LoVo (cell line): ENCODE results near the gene ANO10.
"Not testable (repeated sequence)": the region's sequence is repeated elsewhere in the genome, so short reads cannot be mapped to it uniquely, and the experiment has no call there.

ENCODE experiments used
- DNase-seq: peaks from one replicate; pipeline ENCODE4 v3.0.0-alpha.2; 2016; ENCODE audit warnings: low spot score

The ANO10 gene, protein sequence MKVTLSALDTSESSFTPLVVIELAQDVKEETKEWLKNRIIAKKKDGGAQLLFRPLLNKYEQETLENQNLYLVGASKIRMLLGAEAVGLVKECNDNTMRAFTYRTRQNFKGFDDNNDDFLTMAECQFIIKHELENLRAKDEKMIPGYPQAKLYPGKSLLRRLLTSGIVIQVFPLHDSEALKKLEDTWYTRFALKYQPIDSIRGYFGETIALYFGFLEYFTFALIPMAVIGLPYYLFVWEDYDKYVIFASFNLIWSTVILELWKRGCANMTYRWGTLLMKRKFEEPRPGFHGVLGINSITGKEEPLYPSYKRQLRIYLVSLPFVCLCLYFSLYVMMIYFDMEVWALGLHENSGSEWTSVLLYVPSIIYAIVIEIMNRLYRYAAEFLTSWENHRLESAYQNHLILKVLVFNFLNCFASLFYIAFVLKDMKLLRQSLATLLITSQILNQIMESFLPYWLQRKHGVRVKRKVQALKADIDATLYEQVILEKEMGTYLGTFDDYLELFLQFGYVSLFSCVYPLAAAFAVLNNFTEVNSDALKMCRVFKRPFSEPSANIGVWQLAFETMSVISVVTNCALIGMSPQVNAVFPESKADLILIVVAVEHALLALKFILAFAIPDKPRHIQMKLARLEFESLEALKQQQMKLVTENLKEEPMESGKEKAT

DNA sequence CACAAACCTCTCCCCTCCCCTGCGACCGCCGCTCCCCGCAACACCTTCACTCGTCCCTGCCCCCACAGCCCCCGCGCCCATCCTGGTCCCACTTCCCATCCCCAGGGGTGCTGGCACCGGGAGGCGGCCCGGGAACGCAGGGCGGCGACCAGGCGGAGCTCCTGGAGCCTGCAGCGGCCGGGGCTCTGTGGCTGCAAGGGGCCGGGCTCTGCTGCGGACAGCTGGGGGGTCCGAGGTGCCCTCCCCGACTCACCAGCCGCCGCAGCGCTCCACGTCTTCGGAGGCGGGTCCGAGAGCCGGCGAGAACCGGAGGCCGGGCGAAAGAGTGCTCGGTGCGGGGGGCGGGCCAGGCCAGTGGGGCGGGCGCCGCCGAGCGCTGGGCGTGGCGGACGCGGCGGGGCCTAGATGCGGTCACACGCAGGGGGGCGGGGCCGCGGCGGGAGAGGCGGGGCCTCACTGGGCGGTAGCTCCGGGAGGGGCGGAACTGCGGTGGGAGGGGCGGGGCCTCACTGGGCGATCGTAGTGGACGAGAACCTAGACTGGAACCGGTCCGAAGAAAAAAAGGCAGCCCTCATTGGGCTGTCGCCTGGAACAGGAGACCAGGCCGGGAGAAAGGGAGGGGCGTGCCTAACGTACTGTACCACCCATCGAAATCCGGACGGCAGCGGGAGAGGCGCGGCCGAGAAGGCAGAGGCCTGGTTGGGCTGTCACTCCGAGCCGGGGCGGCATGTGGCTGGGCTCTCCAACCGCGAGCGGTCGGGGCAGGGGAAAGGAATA, at the start of gene ANO10:
TSS of gene ANO10 (minus strand) at position 356 of the 777 bp plus-strand sequence. CDS start 16,159 bp downstream, outside the sequence.
- DNase-seq = peak; percentile 98

DNA sequence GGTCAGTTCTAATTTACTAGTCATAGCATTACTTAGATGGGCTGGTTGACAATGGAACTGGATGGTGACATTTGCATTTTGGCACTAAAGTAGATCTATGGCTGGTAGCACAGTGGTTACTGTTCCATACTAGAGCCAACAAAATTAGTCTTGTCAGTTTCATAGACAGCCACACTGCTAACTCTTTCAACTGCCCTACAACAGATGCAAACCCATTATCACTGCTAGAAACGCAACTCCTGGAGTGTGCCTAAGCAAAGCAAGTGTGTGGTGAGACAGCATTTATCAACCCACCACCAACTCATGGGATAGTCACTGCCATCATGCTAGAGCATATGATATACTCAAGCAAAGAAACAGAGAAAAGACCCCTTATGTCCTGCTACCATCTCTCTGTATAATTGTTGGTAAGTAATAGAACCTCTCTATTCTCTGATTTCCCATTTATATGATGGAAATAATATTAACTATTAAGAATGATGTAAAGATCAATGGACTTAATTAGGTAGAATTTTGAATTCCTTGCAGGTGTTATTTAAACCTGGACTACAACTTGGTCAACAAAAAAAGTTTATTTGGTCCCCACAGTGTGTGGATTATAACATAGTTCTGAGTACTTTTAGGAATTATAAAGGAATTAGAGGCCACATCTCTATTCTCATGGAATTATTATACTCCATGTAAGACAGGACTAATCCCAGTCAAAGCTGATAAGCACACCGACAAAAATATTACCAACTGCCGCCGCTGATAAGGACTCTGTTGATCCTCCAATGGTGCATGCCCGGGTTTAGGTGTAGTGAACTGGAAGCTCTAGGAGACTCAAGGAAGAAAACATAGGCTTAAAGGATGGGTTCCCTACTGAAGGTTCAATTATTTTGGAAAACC, 49.1 kb upstream of the ANO10 start:
- no peak for DNase-seq

DNA sequence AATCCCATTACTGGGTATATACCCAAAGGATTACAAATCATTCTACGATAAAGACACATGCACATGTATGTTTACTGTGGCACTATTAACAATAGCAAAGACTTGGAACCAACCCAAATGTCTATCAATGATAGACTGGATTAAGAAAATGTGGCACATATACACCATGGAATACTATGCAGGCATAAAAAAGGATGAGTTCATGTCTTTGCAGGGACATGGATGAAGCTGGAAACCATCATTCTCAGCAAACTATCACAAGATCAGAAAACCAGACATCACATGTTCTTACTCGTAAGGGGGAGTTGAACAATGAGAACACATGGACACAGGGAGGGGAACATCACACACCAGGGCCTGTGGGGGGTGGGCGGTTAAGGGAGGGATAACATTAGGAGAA, 43.2 kb upstream of the ANO10 start:
- DNase-seq = not testable (repeated sequence)

DNA sequence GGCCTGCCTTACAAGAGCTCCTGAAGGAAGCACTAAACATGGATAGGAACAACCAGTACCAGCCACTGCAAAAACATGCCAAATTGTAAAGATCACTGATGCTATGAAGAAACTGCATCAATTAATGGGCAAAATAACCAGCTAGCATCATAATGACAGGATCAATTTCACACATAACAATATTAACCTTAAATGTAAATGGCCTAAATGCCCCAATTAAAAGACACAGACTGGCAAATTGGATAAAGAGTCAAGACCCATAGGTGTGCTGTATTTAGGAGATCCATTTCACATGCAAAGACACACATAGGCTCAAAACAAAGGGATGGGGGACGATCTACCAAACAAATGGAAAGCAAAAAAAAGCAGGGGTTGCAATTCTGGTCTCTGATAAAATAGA, 39.6 kb upstream of the ANO10 start:
- DNase-seq = not testable (repeated sequence)

DNA sequence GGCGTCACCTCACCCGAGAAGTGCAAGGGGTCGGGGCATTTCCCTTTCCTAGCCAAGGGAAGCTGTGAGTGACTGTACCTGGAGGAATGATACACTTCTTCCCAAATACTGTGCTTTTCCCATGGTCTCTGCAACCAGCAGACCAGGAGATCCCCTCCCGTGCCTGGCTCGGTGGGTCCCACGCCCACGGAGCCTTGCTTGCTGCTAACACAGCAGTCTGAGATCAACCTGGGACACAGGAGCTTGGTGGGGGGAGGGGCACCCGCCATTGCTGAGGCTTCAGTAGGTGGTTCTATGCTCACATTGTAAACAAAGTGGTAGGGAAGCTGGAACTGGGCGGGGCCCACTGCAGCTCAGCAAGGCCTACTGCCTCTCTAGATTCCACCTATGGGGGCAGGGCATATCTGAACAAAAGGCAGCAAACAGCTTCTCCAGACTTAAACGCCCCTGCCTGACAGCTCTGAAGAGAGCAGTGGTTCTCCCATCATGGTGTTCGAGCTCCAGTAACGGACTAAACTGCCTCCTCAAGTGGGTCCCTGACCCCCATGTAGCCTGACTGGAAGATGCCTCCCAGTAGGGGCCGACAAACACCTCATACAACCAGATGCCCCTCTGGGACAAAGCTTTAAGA, 37.6 kb upstream of the ANO10 start:
- DNase-seq = no peak

DNA sequence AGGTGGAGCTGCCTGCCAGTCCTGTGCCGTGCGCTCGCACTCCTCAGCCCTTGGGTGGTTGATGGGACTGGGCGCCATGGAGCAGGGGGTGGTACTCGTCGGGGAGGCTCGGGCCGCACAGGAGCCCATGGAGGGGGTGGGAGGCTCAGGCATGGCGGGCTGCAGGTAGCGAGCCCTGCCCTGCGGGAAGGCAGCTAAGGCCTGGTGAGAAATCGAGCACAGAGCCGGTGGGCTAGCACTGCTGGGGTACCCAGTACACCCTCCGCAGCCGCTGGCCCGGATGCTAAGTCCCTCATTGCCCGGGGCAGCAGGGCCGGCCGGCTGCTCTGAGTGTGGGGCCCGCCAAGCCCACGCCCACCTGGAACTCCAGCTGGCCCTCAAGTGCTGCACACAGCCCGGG, 34.6 kb upstream of the ANO10 start:
- not testable (repeated sequence) for DNase-seq

DNA sequence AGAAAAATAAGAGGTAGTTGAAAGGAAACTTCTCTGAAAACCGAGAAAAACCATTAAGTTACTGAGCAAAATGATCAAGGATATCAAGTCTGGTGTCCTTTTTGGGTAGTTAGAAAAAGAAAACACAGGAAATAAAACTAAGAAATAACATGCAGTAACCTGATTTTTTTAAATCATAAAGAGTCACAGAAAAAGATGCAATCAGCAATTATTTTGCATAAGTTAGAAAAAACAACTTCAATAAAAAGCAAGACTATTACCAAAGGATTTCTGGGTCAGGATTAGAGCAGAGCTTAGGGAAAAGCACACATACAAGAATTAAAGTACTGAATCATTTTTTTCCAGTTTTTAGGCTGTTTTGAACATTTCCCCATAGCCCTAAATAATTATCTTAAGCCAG, 28.5 kb upstream of the ANO10 start:
- no peak for DNase-seq

DNA sequence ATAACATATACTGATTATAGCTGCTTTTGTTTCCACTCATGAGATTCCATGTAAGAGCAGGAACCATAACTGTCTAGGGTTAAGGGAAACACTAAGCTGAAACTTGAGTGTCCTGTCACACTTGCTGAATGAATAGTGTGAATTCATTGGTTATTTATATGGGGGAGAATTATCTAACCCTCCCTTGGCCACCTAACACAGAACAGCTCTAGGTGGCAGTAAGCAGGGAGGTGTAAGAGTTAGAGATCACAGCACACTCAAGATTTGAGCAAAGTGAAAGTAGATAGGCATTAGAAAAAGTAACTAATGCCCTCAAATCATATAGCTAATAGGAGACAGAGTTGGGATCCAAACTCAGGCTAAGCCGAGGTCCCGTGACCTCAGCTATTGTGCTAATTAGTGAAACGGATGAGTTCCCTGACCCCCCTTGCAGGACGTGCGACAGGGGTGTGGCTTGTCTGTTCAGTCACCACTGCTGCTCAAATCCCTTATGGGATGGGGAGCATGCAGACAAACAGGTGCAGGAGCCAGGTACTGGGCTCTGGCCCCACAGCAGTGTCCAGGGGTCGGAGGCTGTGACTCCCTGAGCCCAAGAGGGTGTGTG, 27.7 kb upstream of the ANO10 start:
- no peak for DNase-seq

DNA sequence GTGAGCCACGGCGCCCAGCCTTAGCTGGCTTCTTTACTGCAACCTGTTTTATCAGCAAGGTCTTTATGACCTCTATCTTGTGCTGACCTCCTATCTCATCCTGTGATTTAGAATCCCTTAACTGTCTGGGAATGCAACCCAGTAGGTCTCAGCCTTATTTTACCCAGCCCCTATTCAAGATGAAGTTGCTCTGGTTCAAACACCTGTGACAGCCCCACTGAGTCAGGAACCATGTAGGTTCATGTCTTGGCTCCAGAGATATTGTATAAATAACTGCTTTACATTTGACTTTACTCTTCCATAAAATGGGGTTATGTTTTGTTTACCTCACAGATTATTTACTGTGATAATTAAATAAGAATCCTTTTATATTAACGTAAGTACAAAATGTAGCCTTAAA, 27.1 kb upstream of the ANO10 start:
- no peak for DNase-seq

DNA sequence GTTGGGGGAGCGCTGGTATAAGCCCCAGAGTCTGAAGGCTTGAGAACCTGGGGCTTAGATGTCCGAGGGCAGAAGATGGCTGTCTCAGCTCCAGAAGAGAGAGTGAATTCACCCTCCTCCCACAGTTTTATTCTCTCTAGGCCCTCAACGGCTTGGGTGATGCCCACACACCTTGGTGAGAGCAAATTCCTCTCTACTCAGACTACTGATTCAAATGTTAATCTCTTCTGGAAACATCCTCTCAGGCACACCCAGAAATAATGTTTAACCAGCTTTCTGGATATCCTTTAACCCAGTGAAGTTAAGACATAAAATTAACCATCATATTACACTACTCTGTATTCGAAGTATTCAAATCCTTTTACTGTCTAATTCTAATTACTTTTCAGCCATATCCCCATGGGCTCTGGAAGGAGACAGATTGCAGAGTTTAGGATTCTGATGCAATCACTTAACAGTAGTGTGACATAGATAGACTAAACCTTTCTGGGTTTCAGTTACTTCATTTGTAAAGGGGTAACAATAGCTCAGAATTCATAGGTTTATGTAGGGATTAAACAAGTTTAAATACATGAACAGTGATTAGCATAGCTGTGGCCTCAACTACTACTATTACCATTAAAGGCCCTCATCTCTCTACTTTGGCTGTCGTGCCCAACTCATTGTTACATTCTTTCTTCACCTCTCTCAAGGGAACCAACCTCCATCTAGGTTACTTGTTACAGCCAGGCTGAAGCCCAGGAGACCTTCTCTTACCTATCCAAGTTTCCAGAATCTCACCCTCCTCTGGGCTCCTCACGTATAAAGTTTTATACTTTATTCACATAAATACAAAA, 25.7 kb upstream of the ANO10 start:
- DNase-seq = no peak

DNA sequence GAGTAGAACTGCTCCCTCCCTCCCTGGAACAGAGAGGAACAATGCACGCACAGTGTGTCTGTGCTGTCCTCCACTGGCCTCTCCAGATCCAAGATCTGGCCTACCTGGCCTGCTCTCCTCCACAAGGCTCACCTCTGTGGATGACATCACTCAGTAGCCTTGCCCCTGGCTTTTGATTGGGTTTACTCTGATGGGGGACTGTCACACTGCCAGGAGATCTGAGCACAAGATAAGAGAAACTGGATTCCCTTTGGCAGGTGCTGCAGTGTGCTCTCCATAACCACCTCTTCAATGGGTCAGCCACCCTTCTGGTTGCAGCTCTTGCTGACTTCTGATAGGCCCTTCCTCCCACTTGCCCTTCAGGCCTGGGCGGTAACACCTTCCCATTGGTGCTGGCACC, 22.6 kb upstream of the ANO10 start:
- no peak for DNase-seq

DNA sequence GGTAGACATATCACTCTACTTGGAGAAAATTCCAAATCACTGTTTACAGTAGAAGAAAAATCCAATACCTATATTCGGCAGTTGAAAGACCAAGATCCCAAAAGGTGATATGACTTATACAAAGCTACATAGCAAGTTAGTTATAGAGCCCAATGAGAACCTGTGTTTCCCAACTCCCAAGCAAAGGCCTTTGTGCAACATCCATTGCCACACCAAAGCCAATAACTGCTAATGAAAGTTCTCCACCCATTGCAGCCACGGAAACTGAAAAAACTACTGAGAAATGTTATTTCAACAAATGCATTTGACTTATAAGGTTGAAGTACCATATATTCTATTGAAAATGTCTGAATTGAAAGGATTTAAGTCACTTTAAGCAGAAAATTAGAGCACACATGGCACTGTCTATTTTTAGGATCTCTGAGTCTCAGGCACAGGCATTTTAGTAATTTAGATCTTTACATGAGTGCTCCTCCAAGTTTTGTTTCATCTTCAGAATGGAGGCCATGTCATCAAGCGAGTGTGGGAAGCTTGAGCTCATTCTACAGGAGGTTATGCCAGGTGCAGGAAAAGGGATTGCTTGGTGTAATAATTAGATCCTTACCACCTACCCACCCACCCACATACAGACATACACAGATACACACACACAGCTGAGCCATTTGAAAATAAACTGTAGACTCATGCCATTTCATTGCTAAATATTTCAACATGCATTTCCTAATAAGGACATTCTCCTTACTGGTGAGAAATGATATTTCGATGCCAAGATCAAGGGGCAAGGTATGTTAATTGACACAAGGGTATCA, 19.7 kb upstream of the ANO10 start:
- no peak for DNase-seq

DNA sequence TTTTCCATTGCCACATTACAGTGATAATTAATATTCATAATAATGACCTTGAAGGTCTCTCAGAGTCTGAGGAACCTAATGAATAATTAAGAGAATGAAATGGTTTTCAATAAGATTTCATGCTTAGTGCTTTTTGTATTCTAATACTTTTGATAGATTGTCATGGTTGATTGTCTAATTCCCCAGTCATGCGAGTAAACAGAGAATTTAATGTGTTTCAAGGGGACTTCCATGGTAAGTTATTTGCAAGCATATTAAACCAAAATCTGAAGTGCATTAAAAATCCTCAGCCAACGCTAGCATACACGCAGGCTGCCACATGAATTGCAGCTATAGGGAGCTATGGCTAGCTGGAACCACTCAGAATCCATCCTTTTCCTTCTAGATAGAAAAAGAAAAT, 18.9 kb upstream of the ANO10 start:
- DNase-seq = no peak

DNA sequence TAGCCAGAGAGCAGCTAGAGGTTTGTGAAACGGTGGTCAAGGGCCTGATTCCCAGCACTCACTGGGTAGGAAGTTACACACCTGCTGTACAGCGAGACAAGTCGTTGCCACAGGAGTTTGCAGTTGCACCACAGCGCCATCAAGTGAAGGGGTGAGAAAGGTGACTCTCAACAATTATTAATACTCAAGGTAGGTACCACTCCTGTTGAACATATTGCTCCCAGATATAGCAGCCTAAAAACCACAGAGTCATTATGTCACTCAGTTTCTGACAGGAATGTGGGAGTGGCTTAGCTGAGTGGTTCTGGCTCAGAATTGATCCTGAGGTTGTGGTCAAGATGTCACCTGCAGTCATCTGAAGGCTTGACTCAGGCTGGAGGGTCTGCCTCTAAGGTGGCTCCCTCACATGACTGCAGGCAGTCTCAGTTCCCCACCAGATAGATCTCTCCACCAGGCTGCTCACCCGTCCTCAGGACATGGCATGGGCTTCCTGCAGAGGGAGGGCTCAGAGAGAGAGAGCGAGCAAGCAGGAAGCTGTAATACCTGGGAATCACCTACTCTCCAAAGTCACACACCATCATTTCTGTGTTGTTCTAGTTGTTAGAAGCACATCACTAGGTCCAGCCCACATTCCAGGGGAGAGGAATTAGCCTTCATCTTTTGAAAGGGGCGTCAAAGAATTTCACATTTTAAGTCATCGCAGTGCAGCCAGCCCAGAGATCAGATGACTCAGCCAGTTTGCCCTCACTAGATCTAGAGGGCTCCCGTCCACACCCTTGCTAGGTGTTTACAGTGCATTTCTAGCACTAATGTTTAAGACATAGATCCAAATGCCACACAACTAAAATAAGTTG, 17.0 kb upstream of the ANO10 start:
- DNase-seq = peak; percentile 51

DNA sequence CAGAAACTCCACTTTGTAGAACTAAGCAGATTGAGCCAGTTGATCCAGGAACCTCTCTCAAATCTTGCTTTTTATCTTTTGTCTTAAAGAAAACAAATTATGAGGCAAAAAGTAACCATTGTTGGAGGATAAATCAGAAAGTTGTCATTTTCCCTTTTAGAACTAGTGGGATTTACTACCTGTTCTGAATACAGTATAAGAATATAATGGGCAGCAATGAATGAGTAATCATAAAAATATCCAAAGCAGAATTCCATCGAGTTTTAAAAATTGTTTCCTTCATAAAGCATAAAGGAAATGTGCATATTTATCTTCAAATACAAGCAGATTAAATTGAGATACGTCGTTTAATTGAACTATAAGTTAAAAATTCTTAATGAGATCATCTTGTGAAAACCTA, 15.9 kb upstream of the ANO10 start:
- DNase-seq = no peak

DNA sequence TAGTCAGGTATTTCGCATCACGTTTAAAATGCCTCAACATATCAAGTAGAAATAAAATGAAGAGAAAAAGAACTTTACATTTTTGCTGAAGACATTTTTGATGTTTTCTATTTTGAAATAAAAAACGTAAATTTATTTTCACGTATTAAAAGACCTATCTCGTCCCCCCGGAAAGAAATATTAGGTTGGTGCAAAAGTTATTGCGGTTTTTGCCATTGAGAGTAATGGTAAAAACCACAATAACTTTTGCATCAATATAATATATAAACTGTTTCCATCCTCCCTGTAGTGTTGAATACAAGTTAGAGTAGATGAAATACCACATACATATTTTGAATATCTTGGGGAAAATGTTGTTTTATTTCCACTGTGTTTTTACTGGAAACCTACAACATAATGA, 11.2 kb upstream of the ANO10 start:
- no peak for DNase-seq

DNA sequence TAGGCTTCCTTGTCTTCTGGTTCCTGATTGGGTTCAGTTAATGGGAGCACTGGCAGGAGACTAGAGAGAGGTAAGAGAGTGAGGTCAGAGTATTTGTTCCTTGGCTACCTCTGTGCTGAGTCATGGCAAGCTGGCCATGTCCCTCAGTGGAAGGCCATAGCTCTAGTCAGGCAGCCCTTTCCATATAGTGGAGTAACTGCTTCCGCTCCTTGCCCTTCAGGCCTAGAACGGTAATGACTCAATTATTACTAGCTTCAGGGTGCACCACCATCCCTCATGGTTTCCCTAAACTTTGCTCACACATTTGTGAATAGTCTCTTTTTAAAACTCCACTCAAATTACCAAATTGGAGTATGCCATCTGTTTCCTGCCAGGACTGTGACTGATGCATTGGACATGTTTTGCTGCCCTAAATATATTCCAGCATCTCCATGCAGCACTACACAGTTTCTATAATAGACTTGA, 10.5 kb upstream of the ANO10 start:
- DNase-seq = peak; percentile 25

DNA sequence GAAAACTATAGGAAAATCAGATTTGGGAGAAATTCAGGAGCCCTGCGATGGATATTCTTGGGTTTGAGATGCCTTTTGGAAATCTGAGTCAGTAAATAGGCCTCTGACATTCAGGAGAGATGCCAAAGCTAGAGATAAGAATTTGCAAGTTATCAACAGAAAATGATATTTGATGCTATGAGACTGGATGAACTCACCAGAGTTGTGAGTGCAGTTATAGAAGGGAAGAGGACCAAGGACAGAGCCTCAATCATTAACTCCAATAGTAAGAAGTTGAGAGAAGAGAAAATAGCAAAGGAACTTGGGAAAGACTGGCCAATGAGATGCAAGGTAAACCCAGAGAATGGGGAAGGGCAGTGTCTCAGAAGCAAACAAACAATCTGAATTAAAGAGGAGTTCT, 7.9 kb upstream of the ANO10 start:
- DNase-seq = no peak
